H9 (cell line): Measurements from ENCODE around the gene TOMM70. TPM values are rescaled to one million over a fixed set of nuclear protein-coding genes. Genes with fewer than 3 reads are reported as not detected.

Experiments
- DNase-seq: peaks from one replicate; pipeline ENCODE4 v3.0.0-alpha.2; 2017
- H2AFZ ChIP-seq: one replicate; pipeline ENCODE4 v1.6.1; 2013; ENCODE audit warnings: mild to moderate bottlenecking, low read length, control low read depth, moderate library complexity
- H2AK5ac ChIP-seq: 2 replicates; pipeline ENCODE4 v1.6.1; 2013; ENCODE audit warnings: low read length, control low read depth, mixed read lengths; ENCODE audit not compliant: insufficient read length
- H2BK120ac ChIP-seq: one replicate; pipeline ENCODE4 v1.6.1; 2013; ENCODE audit warnings: low read depth, mild to moderate bottlenecking, low read length, control low read depth, inconsistent platforms; ENCODE audit not compliant: poor library complexity, severe bottlenecking
- H2BK12ac ChIP-seq: 2 replicates; pipeline ENCODE4 v1.6.1; 2013; ENCODE audit warnings: low read length, control low read depth, mixed read lengths, low read depth; ENCODE audit not compliant: insufficient read length
- H2BK15ac ChIP-seq: 2 replicates; pipeline ENCODE4 v1.6.1; 2013; ENCODE audit warnings: low read depth, low read length, control low read depth
- H2BK20ac ChIP-seq: one replicate; pipeline ENCODE4 v1.6.1; 2013; ENCODE audit warnings: low read depth, mild to moderate bottlenecking, low read length, control low read depth, inconsistent platforms; ENCODE audit not compliant: poor library complexity, severe bottlenecking
- H2BK5ac ChIP-seq: 2 replicates; pipeline ENCODE4 v1.6.1; 2013; ENCODE audit warnings: low read length, control low read depth, mixed read lengths; ENCODE audit not compliant: insufficient read length
- H3K14ac ChIP-seq: 2 replicates; pipeline ENCODE4 v1.6.1; 2013; ENCODE audit warnings: low read length, control low read depth; ENCODE audit not compliant: insufficient read depth
- H3K18ac ChIP-seq: 2 replicates; pipeline ENCODE4 v1.6.1; 2013; ENCODE audit warnings: low read depth, mild to moderate bottlenecking, mixed read lengths, low read length, control low read depth; ENCODE audit not compliant: insufficient read length
- H3K23ac ChIP-seq: 2 replicates; pipeline ENCODE4 v1.6.1; 2013; ENCODE audit warnings: low read length, control low read depth, mixed read lengths, low read depth; ENCODE audit not compliant: insufficient read length
- H3K23me2 ChIP-seq: 2 replicates; pipeline ENCODE4 v1.6.1; 2013; ENCODE audit warnings: low read depth, mild to moderate bottlenecking, mixed read lengths, low read length, control low read depth; ENCODE audit not compliant: insufficient read length, poor library complexity, severe bottlenecking
- H3K27ac ChIP-seq: 2 replicates; pipeline ENCODE4 v1.5.1; 2013; ENCODE audit warnings: low read length, control low read depth, mixed read lengths, low read depth; ENCODE audit not compliant: insufficient read length
- H3K27me3 ChIP-seq: 2 replicates; pipeline ENCODE4 v1.6.1; 2013; ENCODE audit warnings: low read length, control low read depth, inconsistent platforms; ENCODE audit not compliant: insufficient read depth
- H3K4ac ChIP-seq: 2 replicates; pipeline ENCODE4 v1.6.1; 2013; ENCODE audit warnings: low read depth, mild to moderate bottlenecking, control low read depth, inconsistent platforms, low read length, moderate library complexity
- H3K4me1 ChIP-seq: 2 replicates; pipeline ENCODE4 v1.6.1; 2013; ENCODE audit warnings: low read length, control low read depth, inconsistent platforms; ENCODE audit not compliant: insufficient read depth
- H3K4me2 ChIP-seq: 2 replicates; pipeline ENCODE4 v1.6.1; 2013; ENCODE audit warnings: low read length, control low read depth, mixed read lengths; ENCODE audit not compliant: insufficient read length, insufficient read depth
- H3K56ac ChIP-seq: 2 replicates; pipeline ENCODE4 v1.6.1; 2013; ENCODE audit warnings: low read depth, mild to moderate bottlenecking, mixed read lengths, low read length, control low read depth; ENCODE audit not compliant: insufficient read length
- H3K79me1 ChIP-seq: 2 replicates; pipeline ENCODE4 v1.6.1; 2013; ENCODE audit warnings: low read depth, mild to moderate bottlenecking, moderate library complexity, low read length, control low read depth, inconsistent platforms; ENCODE audit not compliant: insufficient read depth, poor library complexity, severe bottlenecking
- H3K79me2 ChIP-seq: 2 replicates; pipeline ENCODE4 v1.6.1; 2013; ENCODE audit warnings: low read length, control low read depth, inconsistent platforms; ENCODE audit not compliant: insufficient read depth
- H3K9ac ChIP-seq: 2 replicates; pipeline ENCODE4 v1.6.1; 2013; ENCODE audit warnings: low read length, control low read depth, mixed read lengths; ENCODE audit not compliant: insufficient read length; ENCODE audit errors: extremely low read depth
- H3K9me3 ChIP-seq: one replicate; pipeline ENCODE4 v1.6.1; 2013; ENCODE audit warnings: low read depth, low read length, inconsistent platforms; ENCODE audit not compliant: control insufficient read depth
- H3T11ph ChIP-seq: one replicate; pipeline ENCODE4 v1.6.1; 2013; ENCODE audit warnings: mild to moderate bottlenecking, low read length, control low read depth, inconsistent platforms
- H4K20me1 ChIP-seq: one replicate; pipeline ENCODE4 v1.6.1; 2013; ENCODE audit not compliant: control insufficient read depth, insufficient read length, insufficient read depth
- H4K5ac ChIP-seq: 2 replicates; pipeline ENCODE4 v1.6.1; 2013; ENCODE audit warnings: low read depth, mild to moderate bottlenecking, mixed read lengths, low read length, control low read depth; ENCODE audit not compliant: insufficient read length
- H4K8ac ChIP-seq: replicated peaks from 2 replicates; pipeline ENCODE4 v1.6.1; 2013; ENCODE audit warnings: low read length, control low read depth, mixed read lengths, low read depth; ENCODE audit not compliant: insufficient read length
- H4K91ac ChIP-seq: 2 replicates; pipeline ENCODE4 v1.6.1; 2013; ENCODE audit warnings: low read depth, mild to moderate bottlenecking, moderate library complexity, mixed read lengths, low read length, control low read depth; ENCODE audit not compliant: insufficient read length
- H3K27ac Mint-ChIP-seq, 3 experiments: 2 replicates in 2 of 3; 3 replicates in 1 of 3; pipeline ENCODE4 v1.8.0; 2020 to 2021; ENCODE audit warnings: mixed read lengths in 3 of 3, mild to moderate bottlenecking in 1 of 3, moderate library complexity in 1 of 3
- H3K27me3 Mint-ChIP-seq: 2 replicates; pipeline ENCODE4 v1.8.0; 2021; ENCODE audit warnings: low read depth, mild to moderate bottlenecking, moderate library complexity, mixed read lengths
- H3K36me3 Mint-ChIP-seq, 3 experiments: 2 replicates in 2 of 3; 3 replicates in 1 of 3; pipeline ENCODE4 v1.8.0; 2020 to 2021; ENCODE audit warnings: low read depth in 3 of 3, mixed read lengths in 3 of 3; ENCODE audit not compliant: insufficient read depth in 1 of 3
- H3K4me1 Mint-ChIP-seq, 2 experiments: 2 replicates each; pipeline ENCODE4 v1.8.0; 2020; ENCODE audit warnings: mixed read lengths in 2 of 2
- H3K4me3 Mint-ChIP-seq, 2 experiments: 2 replicates in 1 of 2; 3 replicates in 1 of 2; pipeline ENCODE4 v1.8.0; 2020 to 2021; ENCODE audit warnings: mild to moderate bottlenecking in 2 of 2, mixed read lengths in 2 of 2, moderate library complexity in 1 of 2
- H3K9me3 Mint-ChIP-seq, 2 experiments: 2 replicates in 1 of 2; 3 replicates in 1 of 2; pipeline ENCODE4 v1.8.0; 2020; ENCODE audit warnings: mild to moderate bottlenecking in 2 of 2, mixed read lengths in 2 of 2, moderate library complexity in 1 of 2
- WGBS: extraction: QIAGEN DNeasy Blood & Tissue Kit; methylation state at CpG from one replicate; pipeline ENCODE4 v1.1.7; 2013; ENCODE audit warnings: missing lambda C conversion rate, low lambda C conversion rate, mixed read lengths; ENCODE audit not compliant: insufficient read length; ENCODE audit errors: extremely low coverage; 5-methylcytosine and 5-hydroxymethylcytosine counted together
- long read RNA-seq: library from polyadenylated mRNA; unstranded; transcript quantifications from one replicate; pipeline ENCODE4 v2.0.0, GENCODE V29; 2020
- total RNA-seq: library from RNA; stranded (reverse); gene quantifications from 2 replicates; pipeline ENCODE4 v1.2.1, GENCODE V29; 2021
- TF ChIP-seq, protein P1 (sequence below): fragments of 200-600 bp; sonication (generic); conservative IDR thresholded peaks from 3 replicates; pipeline ENCODE4 v1.8.0; 2021; ENCODE audit warnings: antibody characterized with exemption, mild to moderate bottlenecking

TOMM70 gene
- total RNA-seq = 53.0 and 53.6 TPM in 2 replicates
- long read RNA-seq, full-length matches to known transcripts = 2 of 19 reads
- long read RNA-seq, partial matches to known transcripts = 8 of 19 reads
- long read RNA-seq, other reads (novel, unspliced or antisense) = 9 of 19 reads

GRCh38 chr3:100400780-100401673, at the start of gene TOMM70, which contains the start of gene LNP1:
Gene TOMM70 (minus strand): TSS chr3:100401089. CDS start chr3:100400949, 140 bp downstream.
Gene LNP1 (plus strand): TSS chr3:100401539. CDS start chr3:100429730, 28,191 bp downstream.
- peak within 1 kb of the TSS; percentile 86 for H3K9ac ChIP-seq
- H2BK12ac ChIP-seq = no peak within 1 kb of the TSS
- Mint-ChIP-seq H3K36me3 (peaks cover 10 to 17% (median 16%) of the 10 kb centered on the region in 3 experiments; a peak in 6 of 7 replicates), H3K27ac (peak within 1 kb of the TSS; percentile 98), H3K4me3 (peak within 1 kb of the TSS; percentile 83 to 91), H3K9me3 (no peaks in the 10 kb centered on the region), H3K4me1 (peaks cover 26 to 28% of the 10 kb centered on the region in 2 experiments), H3K27me3 (peaks cover 4% of the 10 kb centered on the region)
- no peak within 1 kb of the TSS for H2BK15ac ChIP-seq
- peak within 1 kb of the TSS; percentile 72 for H3K27ac ChIP-seq
- H3K4me1 ChIP-seq = 0 out of 2 replicates have a peak, but pooled peaks cover 2% of the 10 kb centered on the region
- H3K56ac ChIP-seq = no peak within 1 kb of the TSS
- WGBS = no CpG with 5 or more reads among the region's 64 CpGs
- peaks cover 6% of the 10 kb centered on the region for H3K23me2 ChIP-seq
- no peaks in the 10 kb centered on the region for H4K20me1 ChIP-seq
- peaks cover 25% of the 10 kb centered on the region; the same call in 1 of the 2 replicates for H3K79me2 ChIP-seq
- H2BK120ac ChIP-seq = no peak within 1 kb of the TSS
- no peaks in the 10 kb centered on the region for H3K9me3 ChIP-seq
- peak within 1 kb of the TSS; percentile 95 for H3K14ac ChIP-seq
- H4K91ac ChIP-seq = no peak within 1 kb of the TSS
- peak within 1 kb of the TSS; percentile 71 for H2AFZ ChIP-seq
- DNase-seq = peak; percentile 97
- H3K4ac ChIP-seq = no peak within 1 kb of the TSS; the same call in 1 of the 2 replicates
- no peak within 1 kb of the TSS for H4K5ac ChIP-seq
- no peak within 1 kb of the TSS for H2BK5ac ChIP-seq
- H3K27me3 ChIP-seq = no peaks in the 10 kb centered on the region
- no peak within 1 kb of the TSS for H4K8ac ChIP-seq
- peak within 1 kb of the TSS; percentile 74 for H3K4me2 ChIP-seq
- H2BK20ac ChIP-seq = no peak within 1 kb of the TSS
- H3K23ac ChIP-seq = no peak within 1 kb of the TSS
- H3K79me1 ChIP-seq = no peaks in the 10 kb centered on the region
- H3T11ph ChIP-seq = no peak within 1 kb of the TSS
- peak within 1 kb of the TSS; percentile 93 for H3K18ac ChIP-seq
- TF ChIP-seq, protein P1, sequence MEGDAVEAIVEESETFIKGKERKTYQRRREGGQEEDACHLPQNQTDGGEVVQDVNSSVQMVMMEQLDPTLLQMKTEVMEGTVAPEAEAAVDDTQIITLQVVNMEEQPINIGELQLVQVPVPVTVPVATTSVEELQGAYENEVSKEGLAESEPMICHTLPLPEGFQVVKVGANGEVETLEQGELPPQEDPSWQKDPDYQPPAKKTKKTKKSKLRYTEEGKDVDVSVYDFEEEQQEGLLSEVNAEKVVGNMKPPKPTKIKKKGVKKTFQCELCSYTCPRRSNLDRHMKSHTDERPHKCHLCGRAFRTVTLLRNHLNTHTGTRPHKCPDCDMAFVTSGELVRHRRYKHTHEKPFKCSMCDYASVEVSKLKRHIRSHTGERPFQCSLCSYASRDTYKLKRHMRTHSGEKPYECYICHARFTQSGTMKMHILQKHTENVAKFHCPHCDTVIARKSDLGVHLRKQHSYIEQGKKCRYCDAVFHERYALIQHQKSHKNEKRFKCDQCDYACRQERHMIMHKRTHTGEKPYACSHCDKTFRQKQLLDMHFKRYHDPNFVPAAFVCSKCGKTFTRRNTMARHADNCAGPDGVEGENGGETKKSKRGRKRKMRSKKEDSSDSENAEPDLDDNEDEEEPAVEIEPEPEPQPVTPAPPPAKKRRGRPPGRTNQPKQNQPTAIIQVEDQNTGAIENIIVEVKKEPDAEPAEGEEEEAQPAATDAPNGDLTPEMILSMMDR = no peak
- H2AK5ac ChIP-seq = no peak within 1 kb of the TSS
